ENCODE data around the gene CEP85L. TPM values are rescaled to one million over a fixed set of nuclear protein-coding genes. Genes with fewer than 3 reads are reported as not detected.

CEP85L gene
- total RNA-seq, 1 donor from 2014 or later: 21.8 TPM

- Mint-ChIP-seq H3K4me1 (no peaks in the 10 kb centered on the region), H3K4me3 (no peak overlapping the region), H3K9me3 (peaks cover 18% of the 10 kb centered on the region), H3K27me3 (no peaks in the 10 kb centered on the region), H3K36me3 (ENCODE audit: low read depth) (peaks cover 70% of the 10 kb centered on the region), H3K27ac (no peak overlapping the region)
- DNase-seq (no peak), ATAC-seq (ENCODE audit: low read depth) (no peak)
- no peak for TF ChIP-seq CTCF (IDR thresholded peaks at IDR 0.05)
- ChIA-PET CTCF (no interaction called here), POLR2A (no interaction called here)
- intact Hi-C loops (cut with micrococcal nuclease): no loop called here
Measured at GRCh38 chr6:118494091-118494490, 157.3 kb downstream of the CEP85L start.

GRCh38 chr6:118489990-118490389 is 161.4 kb downstream of the CEP85L start:
- no peak for ATAC-seq (ENCODE audit: low read depth)
- Mint-ChIP-seq H3K27ac (no peak overlapping the region), H3K4me1 (no peaks in the 10 kb centered on the region), H3K36me3 (ENCODE audit: low read depth) (peaks cover 83% of the 10 kb centered on the region), H3K9me3 (peaks cover 29% of the 10 kb centered on the region), H3K4me3 (no peak overlapping the region), H3K27me3 (no peaks in the 10 kb centered on the region)
- intact Hi-C loops (cut with micrococcal nuclease): no loop called here
- POLR2A ChIA-PET: no interaction called here
- no peak for DNase-seq
- TF ChIP-seq CTCF (IDR thresholded peaks at IDR 0.05): no peak
- CTCF ChIA-PET: no interaction called here

GRCh38 chr6:118488631-118489030 is 162.8 kb downstream of the CEP85L start:
- intact Hi-C loops (cut with micrococcal nuclease): no loop called here
- TF ChIP-seq CTCF (IDR thresholded peaks at IDR 0.05): no peak
- CTCF ChIA-PET: no interaction called here
- peaks cover 29% of the 10 kb centered on the region for H3K9me3 Mint-ChIP-seq
- POLR2A ChIA-PET: no interaction called here
- no peak overlapping the region for H3K4me3 Mint-ChIP-seq
- H3K36me3 Mint-ChIP-seq (ENCODE audit: low read depth): peaks cover 72% of the 10 kb centered on the region
- H3K27ac Mint-ChIP-seq: no peak overlapping the region
- no peak for ATAC-seq (ENCODE audit: low read depth)
- DNase-seq: no peak
- H3K27me3 Mint-ChIP-seq: no peaks in the 10 kb centered on the region
- H3K4me1 Mint-ChIP-seq: no peaks in the 10 kb centered on the region

GRCh38 chr6:118485601-118486550 is 165.5 kb downstream of the CEP85L start:
- H3K27me3 Mint-ChIP-seq: no peaks in the 10 kb centered on the region
- ChIA-PET POLR2A (no interaction called here), CTCF (no interaction called here)
- no peaks in the 10 kb centered on the region for H3K4me1 Mint-ChIP-seq
- peaks cover 67% of the 10 kb centered on the region for H3K36me3 Mint-ChIP-seq (ENCODE audit: low read depth)
- no peak for TF ChIP-seq CTCF (IDR thresholded peaks at IDR 0.05)
- H3K27ac Mint-ChIP-seq: no peak overlapping the region
- H3K4me3 Mint-ChIP-seq: no peak overlapping the region
- ATAC-seq (ENCODE audit: low read depth): no peak
- no peak for DNase-seq
- intact Hi-C loops (cut with micrococcal nuclease): no loop called here
- H3K9me3 Mint-ChIP-seq: peaks cover 25% of the 10 kb centered on the region

GRCh38 chr6:118476551-118476950 is 174.8 kb downstream of the CEP85L start:
- TF ChIP-seq CTCF (IDR thresholded peaks at IDR 0.05): no peak
- H3K36me3 Mint-ChIP-seq (ENCODE audit: low read depth): peaks cover 40% of the 10 kb centered on the region
- H3K27ac Mint-ChIP-seq: no peak overlapping the region
- no peak for ATAC-seq (ENCODE audit: low read depth)
- ChIA-PET POLR2A (no interaction called here), CTCF (no interaction called here)
- intact Hi-C loops (cut with micrococcal nuclease): no loop called here
- DNase-seq: no peak
- H3K27me3 Mint-ChIP-seq: no peaks in the 10 kb centered on the region
- H3K4me1 Mint-ChIP-seq: no peaks in the 10 kb centered on the region
- H3K9me3 Mint-ChIP-seq: no peaks in the 10 kb centered on the region
- H3K4me3 Mint-ChIP-seq: no peak overlapping the region

All from activated B cell treated with CpG ODN at 0.5 μM for 24 hours (primary cell).